Testis (tissue), 3 donors: Measurements from ENCODE around the gene CD274. TPM values are rescaled to one million over a fixed set of nuclear protein-coding genes. Genes with fewer than 3 reads are reported as not detected.
A peak's percentile ranks its signal among the peaks of the same experiment; 100 is the strongest.
"Not testable (repeated sequence)": the region's sequence is repeated elsewhere in the genome, so short reads cannot be mapped to it uniquely, and the experiment has no call there.

Experiments used
- DNase-seq: peaks from one replicate; pipeline ENCODE4 v3.0.0-alpha.2; 2019
- H3K27ac ChIP-seq, 2 donors: fragments of 200-600 bp; sonication (generic); one replicate each; pipeline ENCODE4 v1.5.1; 2019
- H3K27me3 ChIP-seq: fragments of 200-600 bp; sonication (generic); one replicate; pipeline ENCODE4 v1.5.1; 2019
- H3K36me3 ChIP-seq: fragments of 200-600 bp; sonication (generic); one replicate; pipeline ENCODE4 v1.5.1; 2017; ENCODE audit warnings: low read depth; ENCODE audit errors: missing control alignments
- H3K4me1 ChIP-seq: fragments of 200-600 bp; sonication (generic); one replicate; pipeline ENCODE4 v1.5.1; 2019
- H3K4me3 ChIP-seq, 2 donors: fragments of 200-600 bp; sonication (generic); one replicate each; pipeline ENCODE4 v1.5.1; 2017 to 2019
- H3K9me3 ChIP-seq: fragments of 200-600 bp; sonication (generic); one replicate; pipeline ENCODE4 v1.5.1; 2017
- POLR2A ChIP-seq: fragments of 450-650 bp; IDR thresholded peaks from one replicate; pipeline ENCODE4 v1.6.1; 2017; ENCODE audit warnings: antibody characterized with exemption, mild to moderate bottlenecking, moderate library complexity
- WGBS, 2 donors: methylation state at CpG; one replicate each; pipeline ENCODE4 v1.1.5; 2018; 5-methylcytosine and 5-hydroxymethylcytosine counted together
- intact Hi-C: fragments of 100-400 bp; cut with DNase I; formaldehyde crosslinking; loops from one replicate; pipeline ENCODE4 v1.15.1; 2023; ENCODE audit warnings: low total_unique reads
- polyA plus RNA-seq: library from polyadenylated mRNA; stranded (reverse); fragments of 350-450 nt; fragmentation: Illumina TruSeq; extraction: RNeasy Lipid Tissue Mini Kit (QIAGEN cat#74804); gene quantifications from one replicate; pipeline ENCODE4 v1.2.3, GENCODE V29; 2014; ENCODE audit warnings: low read depth, low replicate concordance; ENCODE audit not compliant: insufficient read depth
- total RNA-seq, 2 donors: library from RNA; depleted of rRNA; stranded (reverse); fragments of >200 nt; gene quantifications; one replicate each; pipeline ENCODE4 v1.2.3, GENCODE V29; 2016
- TF ChIP-seq, protein P1 (sequence below), 3 experiments: fragments of 450-650 bp in 2 of 3; fragments of 200-600 bp in 1 of 3; sonication (generic) in 1 of 3; IDR thresholded peaks; one replicate each; pipeline ENCODE4 v1.5.1; 2016 to 2019; ENCODE audit warnings: antibody characterized with exemption in 3 of 3, mild to moderate bottlenecking in 2 of 3, moderate library complexity in 1 of 3

Gene CD274
- total and polyA plus RNA-seq, 3 donors from 2014 or later, result 1.3 to 4.6 (median 1.5) TPM

DNA sequence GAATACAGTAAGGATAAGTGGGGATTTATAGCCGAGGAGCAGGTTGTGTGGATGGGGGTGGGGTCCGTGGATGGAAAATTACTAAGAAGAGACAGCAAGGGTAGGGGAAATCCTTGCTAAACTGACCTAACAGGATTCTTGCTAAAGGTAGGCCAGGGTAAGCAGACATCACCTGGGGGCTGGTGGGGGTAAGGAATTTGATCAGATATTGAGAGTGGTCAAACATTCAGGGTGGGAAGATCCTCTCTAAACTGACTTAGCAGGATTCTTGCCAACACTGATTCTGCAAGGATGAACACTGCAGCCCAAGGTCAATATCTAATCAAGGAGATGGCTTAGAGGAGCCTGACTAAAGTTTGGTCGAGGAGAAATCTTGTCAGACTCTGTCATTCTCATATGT is 9.9 kb upstream of the CD274 start:
- WGBS, 2 donors, result 72 to 75% methylated on average over 3 of the region's 3 CpGs
- Histone ChIP-seq H3K4me3 (no peak overlapping the region), H3K27ac (no peak overlapping the region), H3K36me3 (no peaks in the 10 kb centered on the region), H3K27me3 (no peaks in the 10 kb centered on the region), H3K9me3 (no peaks in the 10 kb centered on the region), H3K4me1 (peaks cover 8% of the 10 kb centered on the region)
- intact Hi-C loops, result loop anchor here (10.0 kb wide), 1 partner anchor 154 kb away; no protein-coding TSS in a partner anchor
- no peak for TF ChIP-seq POLR2A
- TF ChIP-seq, protein P1, sequence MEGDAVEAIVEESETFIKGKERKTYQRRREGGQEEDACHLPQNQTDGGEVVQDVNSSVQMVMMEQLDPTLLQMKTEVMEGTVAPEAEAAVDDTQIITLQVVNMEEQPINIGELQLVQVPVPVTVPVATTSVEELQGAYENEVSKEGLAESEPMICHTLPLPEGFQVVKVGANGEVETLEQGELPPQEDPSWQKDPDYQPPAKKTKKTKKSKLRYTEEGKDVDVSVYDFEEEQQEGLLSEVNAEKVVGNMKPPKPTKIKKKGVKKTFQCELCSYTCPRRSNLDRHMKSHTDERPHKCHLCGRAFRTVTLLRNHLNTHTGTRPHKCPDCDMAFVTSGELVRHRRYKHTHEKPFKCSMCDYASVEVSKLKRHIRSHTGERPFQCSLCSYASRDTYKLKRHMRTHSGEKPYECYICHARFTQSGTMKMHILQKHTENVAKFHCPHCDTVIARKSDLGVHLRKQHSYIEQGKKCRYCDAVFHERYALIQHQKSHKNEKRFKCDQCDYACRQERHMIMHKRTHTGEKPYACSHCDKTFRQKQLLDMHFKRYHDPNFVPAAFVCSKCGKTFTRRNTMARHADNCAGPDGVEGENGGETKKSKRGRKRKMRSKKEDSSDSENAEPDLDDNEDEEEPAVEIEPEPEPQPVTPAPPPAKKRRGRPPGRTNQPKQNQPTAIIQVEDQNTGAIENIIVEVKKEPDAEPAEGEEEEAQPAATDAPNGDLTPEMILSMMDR (IDR thresholded peaks at IDR 0.05), result no peak
- DNase-seq, result no peak

DNA sequence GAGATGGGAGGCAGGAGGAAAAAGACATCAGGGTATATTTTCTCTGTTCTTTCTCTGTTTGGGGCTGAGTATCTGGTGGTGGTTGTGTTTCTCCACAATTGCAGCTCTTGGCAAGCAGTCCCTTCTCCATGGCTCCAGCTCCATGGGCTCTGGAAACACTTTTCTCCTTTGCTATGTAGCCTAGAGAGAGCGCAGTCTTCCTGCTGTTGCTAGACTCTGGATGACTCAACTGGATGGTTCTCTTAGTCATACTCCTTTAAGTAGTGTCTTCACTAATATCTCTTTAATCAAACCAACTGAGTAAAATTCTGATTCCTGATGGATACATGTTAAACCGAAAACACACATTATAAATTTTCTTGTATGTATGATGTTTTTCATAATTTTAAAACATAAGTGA is 9.3 kb upstream of the CD274 start:
- H3K4me3 ChIP-seq, result no peak overlapping the region
- WGBS, 2 donors, result 87 to 91% methylated on average over 2 of the region's 2 CpGs

DNA sequence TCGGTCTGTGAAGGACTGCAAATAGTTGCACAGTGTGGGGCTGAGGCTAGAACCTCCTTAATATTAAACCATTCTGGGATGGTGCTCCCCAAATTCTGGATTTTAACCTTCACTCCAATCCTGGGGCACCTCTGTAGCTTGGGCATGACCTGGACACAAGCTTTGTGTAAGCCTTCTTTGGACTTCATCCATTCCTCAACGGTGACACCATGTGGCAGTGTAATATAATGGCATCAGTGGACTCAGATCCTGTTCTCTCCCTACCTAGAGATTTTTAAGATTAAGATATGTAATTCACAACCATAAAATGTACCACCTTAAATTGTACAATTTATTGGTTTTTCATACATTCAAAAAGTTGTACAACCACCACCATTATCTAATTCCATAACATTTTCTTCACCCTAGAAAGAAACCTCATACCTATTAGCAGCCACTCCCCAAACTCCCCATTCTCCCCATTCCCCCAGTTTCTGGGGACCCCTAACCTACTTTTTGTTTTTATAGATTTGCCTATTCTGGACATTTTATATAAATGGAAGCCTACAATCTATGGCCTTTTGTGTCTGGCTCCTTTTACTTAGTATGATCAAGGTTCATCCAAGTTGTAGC is 7.8 kb upstream of the CD274 start:
- H3K4me3 ChIP-seq, result no peak overlapping the region
- 53 to 60% methylated on average over 2 of the region's 2 CpGs for WGBS, 2 donors
- no peak overlapping the region for H3K27ac ChIP-seq
- no peaks in the 10 kb centered on the region for H3K27me3 ChIP-seq
- peaks cover 5% of the 10 kb centered on the region for H3K4me1 ChIP-seq
- H3K9me3 ChIP-seq, result no peaks in the 10 kb centered on the region
- TF ChIP-seq, protein P1 (IDR thresholded peaks at IDR 0.05), result peak in 2 of 3 experiments; percentile 40 to 41
- TF ChIP-seq POLR2A, result no peak
- peak; percentile 52 for DNase-seq
- intact Hi-C loops, result loop anchor here (10.0 kb wide), 1 partner anchor 152 kb away; no protein-coding TSS in a partner anchor
- no peaks in the 10 kb centered on the region for H3K36me3 ChIP-seq

More for the DNA sequence above, 9.3 kb upstream of the CD274 start:
- Histone ChIP-seq H3K4me1 (peaks cover 8% of the 10 kb centered on the region), H3K36me3 (no peaks in the 10 kb centered on the region), H3K27ac (no peak overlapping the region), H3K27me3 (no peaks in the 10 kb centered on the region), H3K9me3 (no peaks in the 10 kb centered on the region)
- DNase-seq, result no peak
- TF ChIP-seq, protein P1 (IDR thresholded peaks at IDR 0.05), result no peak
- TF ChIP-seq POLR2A, result no peak
- intact Hi-C loops, result loop anchor here (10.0 kb wide), 1 partner anchor 154 kb away; no protein-coding TSS in a partner anchor

DNA sequence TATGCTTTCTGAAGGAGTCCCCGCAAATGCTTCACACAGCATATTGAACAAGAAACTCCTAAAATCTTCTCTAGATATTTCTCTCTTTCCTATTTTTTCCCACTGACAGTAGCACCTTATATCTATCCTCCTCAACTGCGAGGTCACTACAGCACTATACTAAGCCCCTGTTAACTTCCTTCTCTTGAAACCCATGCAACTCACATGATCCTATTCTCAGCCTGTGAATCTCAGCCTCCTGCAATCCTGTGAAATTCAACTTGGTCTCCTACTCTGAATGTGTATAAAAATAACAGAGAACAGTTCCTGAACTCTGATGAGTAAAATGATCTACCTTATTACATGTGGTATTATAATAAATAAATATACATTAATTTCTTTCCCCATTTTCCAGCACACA is 6.5 kb upstream of the CD274 start:
- H3K27me3 ChIP-seq, result no peaks in the 10 kb centered on the region
- TF ChIP-seq POLR2A, result no peak
- TF ChIP-seq, protein P1 (IDR thresholded peaks at IDR 0.05), result no peak
- H3K27ac ChIP-seq, result no peak overlapping the region
- intact Hi-C loops, result loop anchor here (10.0 kb wide), 1 partner anchor 151 kb away; no protein-coding TSS in a partner anchor
- WGBS, 2 donors, result 75 to 79% methylated on average over 2 of the region's 2 CpGs
- DNase-seq, result no peak
- H3K4me3 ChIP-seq, result no peak overlapping the region
- H3K4me1 ChIP-seq, result no peaks in the 10 kb centered on the region
- H3K9me3 ChIP-seq, result no peaks in the 10 kb centered on the region
- no peaks in the 10 kb centered on the region for H3K36me3 ChIP-seq

DNA sequence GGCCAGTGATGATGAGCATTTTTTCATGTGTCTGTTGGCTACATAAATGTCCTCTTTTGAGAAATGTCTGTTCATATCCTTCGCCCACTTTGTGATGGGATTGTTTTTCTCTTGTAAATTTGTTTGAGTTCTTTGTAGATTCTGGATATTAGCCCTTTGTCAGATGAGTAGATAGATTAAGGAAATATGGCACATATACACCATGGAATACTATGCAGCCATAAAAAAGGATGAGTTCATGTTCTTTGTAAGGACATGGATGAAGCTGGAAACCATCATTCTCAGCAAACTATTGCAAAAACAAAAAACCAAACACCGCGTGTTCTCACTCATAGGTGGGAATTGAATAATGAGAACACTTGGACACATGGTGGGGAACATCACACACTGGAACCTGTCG is 5.2 kb upstream of the CD274 start:
- not testable (repeated sequence) for H3K4me3 ChIP-seq, H3K27me3 ChIP-seq, H3K9me3 ChIP-seq, DNase-seq, H3K4me1 ChIP-seq, H3K27ac ChIP-seq, H3K36me3 ChIP-seq
- intact Hi-C loops, result loop anchor here (10.0 kb wide), 1 partner anchor 150 kb away; no protein-coding TSS in a partner anchor
- 77 to 95% methylated on average over 4 of the region's 4 CpGs for WGBS, 2 donors
